Measurements from ENCODE around the gene SPIB.

GRCh38 chr19:50447750-50448149 is 29.0 kb downstream of the SPIB start:
- TF ChIP-seq CTCF (IDR thresholded peaks at IDR 0.05) (no peak), POLR2A (IDR thresholded peaks at IDR 0.05) (no peak)
